Measurements from ENCODE around the gene EPC2. TPM values are rescaled to one million over a fixed set of nuclear protein-coding genes. Genes with fewer than 3 reads are reported as not detected.

The EPC2 gene
- total and polyA plus RNA-seq, 10 of the 15 experiments (the other 5 are each of a cell fraction or from before 2014, with no cell fraction given) = 2.0 to 16.5 (median 10.8) TPM

DNA sequence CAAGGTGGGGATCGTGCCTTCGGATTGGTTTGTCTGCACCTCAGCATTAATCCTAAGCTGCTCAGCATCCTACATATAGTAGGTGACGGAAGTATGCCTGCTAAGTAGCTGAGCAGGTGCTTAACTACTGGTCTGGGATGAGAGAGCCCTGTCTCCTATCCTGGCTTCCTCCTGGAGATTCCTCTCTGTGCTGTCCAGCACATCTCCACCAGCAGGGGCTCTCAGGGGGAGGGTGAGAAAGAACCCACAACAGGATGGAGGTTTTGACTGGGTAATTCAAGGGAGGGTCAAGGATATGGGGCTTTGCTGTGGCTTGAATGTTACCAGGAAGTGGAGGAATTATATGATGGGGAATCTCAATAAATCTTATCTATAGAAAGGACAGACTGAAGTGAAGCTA, 185.1 kb downstream of the EPC2 start (continued):
- TF ChIP-seq, protein P1, sequence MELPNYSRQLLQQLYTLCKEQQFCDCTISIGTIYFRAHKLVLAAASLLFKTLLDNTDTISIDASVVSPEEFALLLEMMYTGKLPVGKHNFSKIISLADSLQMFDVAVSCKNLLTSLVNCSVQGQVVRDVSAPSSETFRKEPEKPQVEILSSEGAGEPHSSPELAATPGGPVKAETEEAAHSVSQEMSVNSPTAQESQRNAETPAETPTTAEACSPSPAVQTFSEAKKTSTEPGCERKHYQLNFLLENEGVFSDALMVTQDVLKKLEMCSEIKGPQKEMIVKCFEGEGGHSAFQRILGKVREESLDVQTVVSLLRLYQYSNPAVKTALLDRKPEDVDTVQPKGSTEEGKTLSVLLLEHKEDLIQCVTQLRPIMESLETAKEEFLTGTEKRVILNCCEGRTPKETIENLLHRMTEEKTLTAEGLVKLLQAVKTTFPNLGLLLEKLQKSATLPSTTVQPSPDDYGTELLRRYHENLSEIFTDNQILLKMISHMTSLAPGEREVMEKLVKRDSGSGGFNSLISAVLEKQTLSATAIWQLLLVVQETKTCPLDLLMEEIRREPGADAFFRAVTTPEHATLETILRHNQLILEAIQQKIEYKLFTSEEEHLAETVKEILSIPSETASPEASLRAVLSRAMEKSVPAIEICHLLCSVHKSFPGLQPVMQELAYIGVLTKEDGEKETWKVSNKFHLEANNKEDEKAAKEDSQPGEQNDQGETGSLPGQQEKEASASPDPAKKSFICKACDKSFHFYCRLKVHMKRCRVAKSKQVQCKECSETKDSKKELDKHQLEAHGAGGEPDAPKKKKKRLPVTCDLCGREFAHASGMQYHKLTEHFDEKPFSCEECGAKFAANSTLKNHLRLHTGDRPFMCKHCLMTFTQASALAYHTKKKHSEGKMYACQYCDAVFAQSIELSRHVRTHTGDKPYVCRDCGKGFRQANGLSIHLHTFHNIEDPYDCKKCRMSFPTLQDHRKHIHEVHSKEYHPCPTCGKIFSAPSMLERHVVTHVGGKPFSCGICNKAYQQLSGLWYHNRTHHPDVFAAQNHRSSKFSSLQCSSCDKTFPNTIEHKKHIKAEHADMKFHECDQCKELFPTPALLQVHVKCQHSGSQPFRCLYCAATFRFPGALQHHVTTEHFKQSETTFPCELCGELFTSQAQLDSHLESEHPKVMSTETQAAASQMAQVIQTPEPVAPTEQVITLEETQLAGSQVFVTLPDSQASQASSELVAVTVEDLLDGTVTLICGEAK (IDR thresholded peaks at IDR 0.05; ENCODE audit: borderline replicate concordance) = no peak
- no peak for TF ChIP-seq SIX5 (IDR thresholded peaks at IDR 0.05; ENCODE audit: low read depth, low read length, severe bottlenecking)
- no peak for TF ChIP-seq MLLT1 (IDR thresholded peaks at IDR 0.05)

DNA sequence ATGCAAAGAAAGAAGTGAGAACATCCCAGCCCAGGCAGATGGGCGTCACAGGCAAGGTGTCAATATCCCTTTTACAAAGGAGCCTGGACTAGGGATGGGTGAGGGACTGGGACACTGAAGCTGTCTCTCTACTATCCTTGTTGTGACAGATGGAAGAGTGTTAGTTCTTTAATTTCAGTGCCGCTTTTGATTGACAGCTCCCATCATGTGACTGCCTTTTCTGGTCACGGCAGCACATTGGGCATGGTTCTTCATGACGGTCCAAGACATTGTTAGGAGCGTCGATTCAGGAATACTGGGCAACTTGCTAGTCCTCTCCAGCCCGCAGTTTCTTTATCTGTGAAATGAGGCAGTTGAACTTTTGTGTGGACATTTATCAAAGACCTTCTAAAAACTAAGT, 188.1 kb downstream of the EPC2 start:
- no peak for TF ChIP-seq STAT3 (IDR thresholded peaks at IDR 0.05; ENCODE audit: low read depth, low read length)
- TF ChIP-seq CEBPB (IDR thresholded peaks at IDR 0.05; ENCODE audit: borderline replicate concordance in 1 of 2, low read depth in 2 of 2, low read length in 2 of 2) = no peak
- TF ChIP-seq CHD1 (IDR thresholded peaks at IDR 0.05; ENCODE audit: low read depth, low read length) = no peak
- no peak for TF ChIP-seq WRNIP1 (IDR thresholded peaks at IDR 0.05; ENCODE audit: borderline replicate concordance, low read depth, low read length)
- TF ChIP-seq, protein P1 (IDR thresholded peaks at IDR 0.05; ENCODE audit: borderline replicate concordance) = no peak
- no peak for TF ChIP-seq EP300 (IDR thresholded peaks at IDR 0.05; ENCODE audit: borderline replicate concordance in 1 of 2, control insufficient read depth in 1 of 2, low read depth in 2 of 2, low read length in 2 of 2)
- no peak for TF ChIP-seq KAT2A (conservative IDR thresholded peaks at IDR 0.05; ENCODE audit: control insufficient read depth, low read depth, low read length)
- TF ChIP-seq RBBP5 (conservative IDR thresholded peaks at IDR 0.05) = no peak
- Histone ChIP-seq H3K9ac (ENCODE audit: control insufficient read depth, insufficient read depth, low read length) (no peak overlapping the region), H3K79me2 (ENCODE audit: control insufficient read depth, insufficient read depth, low read length) (no peaks in the 10 kb centered on the region), H3K4me3 (no peak overlapping the region), H3K4me2 (ENCODE audit: control insufficient read depth, insufficient read depth) (no peak overlapping the region), H3K9me3 (replicated peaks; ENCODE audit: control insufficient read depth, insufficient read depth, low read length) (no peaks in the 10 kb centered on the region; the same call in 2 of the 3 replicates), H4K20me1 (ENCODE audit: control insufficient read depth, insufficient read depth) (no peaks in the 10 kb centered on the region), H3K27ac (ENCODE audit: control insufficient read depth, insufficient read depth) (no peak overlapping the region), H3K27me3 (replicated peaks in 1 of 2; ENCODE audit: control insufficient read depth in 2 of 2, insufficient read depth in 2 of 2, low read length in 1 of 2) (no peaks in the 10 kb centered on the region; a peak in 1 of 4 replicates), H3K4me1 (ENCODE audit: control insufficient read depth, insufficient read depth, low read length) (no peaks in the 10 kb centered on the region), H3K36me3 (ENCODE audit: control insufficient read depth in 2 of 2, insufficient read depth in 2 of 2, low read length in 1 of 2) (no peaks in the 10 kb centered on the region), H2AFZ (ENCODE audit: control insufficient read depth, low read depth, low read length) (no peak overlapping the region)
- no peak for ATAC-seq
- POLR2A ChIA-PET = no interaction called here
- intact Hi-C loops (cut with micrococcal nuclease; ENCODE audit: unreplicated experiment) (no loop called here), in situ Hi-C loops (cut with MboI) (no loop called here)
- SMC1A ChIA-PET (ENCODE audit: uncharacterized antibody, unreplicated experiment) = interaction anchor here (1.3 kb wide), 1 partner anchor 15 kb away, joined by 3 read pairs; no protein-coding TSS in a partner anchor
- no peak for DNase-seq (ENCODE audit: low read depth, low spot score)
- no peak for FAIRE-seq
- 44% methylated on average over 7 of the region's 7 CpGs for WGBS (ENCODE audit: insufficient coverage, insufficient replicate concordance, low lambda C conversion rate, missing lambda C conversion rate)
- CTCF ChIA-PET = no interaction called here
- RAD21 ChIA-PET (ENCODE audit: unreplicated experiment) = no interaction called here
- BruUV-seq (replicated peaks) = no TSS peak
